Hepatic stellate cell (primary cell): ENCODE data around the gene C5orf58.

Experiments used
- DNase-seq: peaks from one replicate; pipeline ENCODE4 v3.0.0; 2011; ENCODE audit warnings: low spot score

C5orf58 gene

GRCh38 chr5:170232786-170233185 lies at the start of gene C5orf58:
C5orf58 (plus strand) TSS chr5:170232985; CDS start chr5:170234977, 1,992 bp downstream.
- peak; percentile 68 for DNase-seq

DNA sequence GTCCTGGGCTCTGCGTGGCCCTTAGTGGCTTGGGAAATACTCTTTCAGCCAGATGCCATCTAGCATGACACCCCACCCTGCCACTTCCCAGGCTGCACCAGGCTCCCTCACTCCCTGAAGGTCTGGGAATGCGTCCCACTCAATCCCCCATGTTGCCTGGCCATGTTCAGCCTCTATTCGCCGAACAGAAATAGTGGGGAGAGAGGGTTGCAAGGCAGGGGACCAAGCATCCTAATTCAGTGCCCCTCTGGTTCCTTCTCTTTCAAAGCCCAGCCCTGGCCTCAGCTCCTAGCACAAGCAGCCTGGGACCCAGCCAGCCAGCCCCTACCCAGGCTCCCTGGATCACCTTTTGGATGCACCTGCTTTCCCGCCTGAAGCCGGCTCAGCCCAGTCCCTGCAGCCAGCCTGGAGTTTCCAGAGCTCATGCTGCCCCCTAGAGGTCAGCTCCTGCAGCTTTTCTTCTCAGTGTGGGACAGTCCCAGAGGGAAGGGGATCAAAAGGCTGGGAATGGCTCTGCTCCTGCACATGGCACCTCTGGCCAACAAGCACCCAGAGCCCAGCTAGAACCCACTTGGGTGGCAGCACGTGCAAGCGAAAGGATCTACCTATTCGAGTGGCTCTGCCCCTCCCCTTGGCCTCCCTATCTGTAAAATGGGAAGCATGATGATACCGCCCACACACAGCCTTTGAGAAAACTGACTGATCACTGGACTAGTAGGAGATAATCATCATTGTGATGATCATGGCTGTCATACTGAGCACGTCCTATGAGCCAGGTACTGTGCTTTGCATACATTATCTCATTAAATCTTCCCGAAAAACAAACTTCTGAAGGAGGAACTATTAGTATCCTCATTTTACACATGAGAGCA lies 48.7 kb upstream of the C5orf58 start:
- peak; percentile 51 for DNase-seq

- DNase-seq = no peak
Observed at GRCh38 chr5:170184737-170185136, 48.0 kb upstream of the C5orf58 start.

GRCh38 chr5:170186156-170186555 lies 46.6 kb upstream of the C5orf58 start:
- no peak for DNase-seq

DNA sequence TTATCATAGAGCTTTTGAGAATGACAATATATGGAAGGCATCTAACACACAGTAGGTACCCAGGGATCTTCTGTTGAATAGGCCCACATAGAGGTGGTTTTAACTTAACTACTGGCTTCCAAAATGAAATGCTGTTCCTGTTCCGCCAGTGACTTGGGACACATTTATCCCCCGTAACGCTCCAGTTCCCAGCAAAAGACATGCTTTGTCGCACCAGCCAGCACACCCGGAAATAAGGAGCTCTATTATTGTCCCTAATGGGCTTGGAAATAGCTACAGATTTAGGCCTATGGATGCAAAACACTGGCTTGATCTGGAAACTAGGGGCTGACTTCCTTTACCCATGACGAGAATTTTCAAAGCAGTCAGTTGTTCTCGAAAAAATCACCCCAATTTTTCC lies 45.9 kb upstream of the C5orf58 start:
- DNase-seq = no peak

- no peak for DNase-seq
Observed at GRCh38 chr5:170190436-170191134, 42.2 kb upstream of the C5orf58 start.

DNA sequence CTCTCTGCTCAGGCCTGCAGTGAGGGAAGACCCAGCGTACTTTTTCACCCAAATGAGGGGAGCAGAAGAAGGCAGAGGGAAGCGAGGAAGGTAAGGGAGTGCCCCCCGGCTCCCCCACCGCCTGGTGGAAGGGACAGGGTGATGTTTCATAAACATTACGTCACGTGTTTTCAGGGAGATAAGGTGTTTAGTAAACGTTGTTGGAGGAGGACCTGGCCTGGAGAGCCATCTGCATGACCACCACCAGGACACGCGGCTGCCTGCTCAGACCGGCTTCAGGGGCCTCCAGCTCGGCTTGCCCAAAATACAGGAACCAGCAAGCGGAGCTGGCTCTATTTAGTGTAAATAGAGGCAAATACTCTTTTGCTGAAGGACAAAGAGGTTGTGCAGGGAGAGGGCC lies 40.0 kb upstream of the C5orf58 start:
- DNase-seq = no peak

DNA sequence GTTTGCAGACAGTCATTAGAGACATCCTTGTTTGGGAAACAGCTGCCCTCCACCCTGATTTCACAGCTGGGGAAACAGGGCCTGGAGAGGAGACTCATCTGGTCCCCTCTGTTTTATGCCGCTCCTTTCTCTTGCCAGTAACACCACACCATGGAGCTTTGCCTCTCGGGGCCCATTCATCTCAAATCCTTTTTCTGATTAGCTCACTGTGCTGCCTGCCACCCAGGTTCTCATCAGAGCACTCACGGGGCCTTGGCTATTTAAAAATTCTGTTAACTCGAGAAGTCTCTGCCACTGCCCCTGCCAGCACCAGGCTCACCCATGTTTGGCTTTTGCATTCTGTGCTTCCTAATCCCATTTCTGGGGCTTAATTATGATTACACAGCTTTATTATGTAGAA lies 36.8 kb upstream of the C5orf58 start:
- DNase-seq = no peak

DNA sequence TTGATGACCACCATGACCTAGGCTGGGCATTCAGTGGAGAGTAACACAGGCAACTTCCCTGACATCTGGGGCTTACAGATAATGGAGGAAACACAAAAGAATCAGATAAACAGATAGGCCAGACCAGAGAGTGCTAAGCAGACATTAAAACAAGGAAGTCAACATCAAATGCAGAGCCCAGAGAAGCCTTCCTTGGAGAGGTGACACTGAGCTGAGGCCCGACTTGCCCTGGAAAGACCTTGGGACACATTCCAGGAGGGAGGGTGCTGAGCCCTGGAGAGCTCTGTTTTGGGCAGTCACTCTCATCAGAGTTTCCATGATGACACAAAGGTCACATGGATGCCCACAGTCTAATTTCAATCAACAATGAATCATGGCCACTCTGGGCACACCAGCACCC lies 31.9 kb upstream of the C5orf58 start:
- no peak for DNase-seq

- DNase-seq = no peak
Observed at GRCh38 chr5:170201311-170201710, 31.5 kb upstream of the C5orf58 start.

- no peak for DNase-seq
Observed at GRCh38 chr5:170202117-170202516, 30.7 kb upstream of the C5orf58 start.

DNA sequence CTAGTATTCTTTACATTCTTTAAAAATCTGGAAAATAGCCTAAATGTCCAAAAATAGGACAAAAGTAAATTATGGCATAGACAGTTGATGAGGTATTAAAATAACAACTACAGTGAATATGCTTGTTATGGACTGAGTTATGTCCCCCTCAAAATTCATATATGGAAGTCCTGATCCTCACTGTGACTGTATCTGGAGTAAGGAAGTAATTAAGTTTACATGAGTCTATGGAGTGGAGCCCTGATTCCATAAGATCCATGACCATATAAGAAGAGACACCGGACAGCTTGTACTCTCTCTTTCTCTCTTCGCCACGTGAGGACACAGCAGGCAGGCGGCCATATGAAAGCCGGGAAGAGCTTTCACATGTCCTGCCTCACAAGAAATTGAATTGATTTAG lies 28.6 kb upstream of the C5orf58 start:
- no peak for DNase-seq

GRCh38 chr5:170206216-170206615 lies 26.6 kb upstream of the C5orf58 start:
- no peak for DNase-seq

DNA sequence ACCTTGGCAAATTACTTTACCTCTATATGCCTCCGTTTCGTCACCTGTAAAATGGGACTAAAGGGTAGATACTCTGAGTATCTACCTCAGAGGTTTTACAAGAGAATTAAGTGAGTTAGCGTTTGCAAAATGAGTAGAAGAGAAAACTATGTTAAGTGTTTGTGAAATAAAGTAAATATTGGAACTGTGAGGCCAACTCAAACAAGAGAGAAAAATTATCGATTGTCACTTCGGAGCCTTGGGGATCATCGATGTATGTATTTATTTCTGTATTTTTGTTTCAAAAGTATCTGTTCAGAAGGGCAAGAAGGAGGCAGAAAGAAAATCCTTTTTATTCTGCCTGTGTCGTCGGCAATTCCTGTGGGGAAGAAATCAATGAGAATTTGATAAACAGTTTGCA lies 25.8 kb upstream of the C5orf58 start:
- no peak for DNase-seq

DNA sequence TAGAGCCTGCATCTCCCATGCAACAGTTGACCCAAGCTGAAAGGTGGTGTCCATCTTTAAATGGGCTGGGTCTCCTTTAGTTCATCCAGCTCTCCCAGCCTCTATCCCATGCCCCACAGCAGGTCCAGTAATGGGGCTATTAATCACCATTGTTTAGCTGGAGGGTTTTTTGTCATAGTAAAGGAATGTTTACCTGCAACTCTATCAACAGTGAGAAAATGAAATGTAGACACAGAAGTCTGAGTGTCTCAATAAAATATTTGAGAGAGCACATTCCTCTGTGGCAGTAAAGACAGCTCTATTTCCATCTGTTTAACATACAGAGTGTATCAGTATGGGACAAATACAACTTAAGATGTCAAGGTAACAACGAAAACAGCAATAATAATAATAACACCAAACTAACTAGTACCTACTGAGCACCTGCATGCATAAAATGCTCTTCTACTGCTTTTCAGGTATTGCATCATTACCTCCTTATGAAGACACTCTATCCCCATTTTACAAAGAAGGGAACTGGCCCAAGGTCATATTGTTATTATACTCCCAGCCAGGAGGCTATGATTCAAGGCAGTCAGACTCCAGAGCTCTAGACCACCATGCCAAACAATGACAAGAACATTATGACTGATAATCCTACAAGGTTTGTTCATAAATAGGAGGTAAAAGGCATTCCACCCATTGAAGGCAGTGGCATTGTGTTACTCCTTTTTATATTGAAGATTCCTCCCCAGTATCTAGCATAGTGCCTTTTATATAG lies 21.0 kb upstream of the C5orf58 start:
- no peak for DNase-seq

- DNase-seq = peak; percentile 28
Observed at GRCh38 chr5:170216257-170216864, 16.4 kb upstream of the C5orf58 start.

DNA sequence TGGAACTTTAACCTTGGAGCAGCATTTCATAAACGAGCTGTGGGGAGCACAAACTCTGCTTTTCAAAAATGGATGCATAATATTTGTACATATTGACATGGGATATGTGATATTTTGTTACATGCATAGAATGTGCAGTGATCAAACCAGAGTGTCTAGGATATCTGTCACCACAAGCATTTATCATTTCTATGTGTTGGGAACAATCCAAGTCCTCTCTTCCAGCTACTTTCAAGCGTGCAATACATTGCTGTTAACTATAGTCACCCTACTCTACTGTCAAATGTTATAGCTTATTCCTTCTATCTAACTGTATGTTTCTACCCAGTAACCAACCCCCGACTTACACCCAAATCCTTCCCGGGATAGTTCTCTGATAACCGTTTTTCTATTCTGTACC lies 15.0 kb upstream of the C5orf58 start:
- DNase-seq = no peak

- no peak for DNase-seq
Observed at GRCh38 chr5:170218726-170219125, 14.1 kb upstream of the C5orf58 start.

DNA sequence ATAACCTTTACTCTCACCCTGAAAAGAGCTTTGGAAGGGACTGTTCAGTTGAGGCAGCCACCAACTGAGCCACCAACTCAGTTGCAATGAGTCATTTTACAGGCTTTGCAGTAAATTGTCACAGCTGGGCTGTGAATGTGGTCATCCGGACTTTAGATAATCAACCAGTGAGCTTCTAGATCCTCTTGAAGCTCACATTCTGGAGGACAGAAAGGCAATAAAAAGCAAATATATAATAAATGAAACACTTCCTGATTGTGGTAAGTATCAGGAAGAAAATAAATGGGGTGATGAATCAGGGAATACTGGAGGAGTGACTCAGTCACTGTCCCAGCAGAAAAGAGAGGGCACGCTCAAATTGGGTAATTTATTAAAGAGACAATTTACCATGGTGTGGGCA lies 13.2 kb upstream of the C5orf58 start:
- peak; percentile 29 for DNase-seq

DNA sequence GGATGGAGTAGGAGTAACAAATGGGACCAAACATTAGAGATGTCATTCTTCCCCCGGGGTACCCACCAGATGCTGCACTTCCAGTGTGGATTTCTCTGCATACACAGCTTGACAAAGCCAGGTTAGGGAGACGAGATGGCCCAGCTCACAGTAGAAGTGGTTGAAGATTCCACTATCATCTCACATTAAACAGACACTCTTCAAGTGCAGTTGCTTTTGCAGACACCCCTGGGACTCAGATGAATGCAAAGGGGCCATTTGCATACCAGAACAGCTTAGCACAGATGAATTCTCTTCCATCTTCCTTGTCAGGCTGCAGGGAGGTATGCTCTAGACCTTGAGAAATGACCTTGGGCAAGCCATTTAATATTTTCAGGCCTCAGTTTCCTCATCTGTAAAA lies 12.6 kb upstream of the C5orf58 start:
- no peak for DNase-seq

DNA sequence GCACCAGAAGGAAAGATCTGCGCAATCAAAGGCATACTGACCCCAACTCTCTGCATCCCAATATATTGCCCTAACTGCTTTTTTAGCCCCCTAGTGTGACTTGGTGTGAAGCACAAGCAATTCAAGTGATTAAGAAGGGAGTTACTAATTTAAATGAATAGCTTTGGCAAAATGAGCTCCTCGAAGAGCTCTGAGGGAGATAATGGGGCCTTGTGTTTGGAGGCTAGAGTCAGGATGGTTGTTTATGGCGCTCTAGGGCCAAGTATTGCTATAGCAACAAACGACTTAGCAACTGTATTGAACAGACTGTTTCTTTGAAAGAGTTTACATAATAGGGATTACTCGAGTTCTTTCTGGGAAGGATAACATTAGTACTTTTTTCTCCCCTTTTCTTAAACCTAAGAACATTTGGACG lies 11.5 kb upstream of the C5orf58 start:
- DNase-seq = no peak

DNA sequence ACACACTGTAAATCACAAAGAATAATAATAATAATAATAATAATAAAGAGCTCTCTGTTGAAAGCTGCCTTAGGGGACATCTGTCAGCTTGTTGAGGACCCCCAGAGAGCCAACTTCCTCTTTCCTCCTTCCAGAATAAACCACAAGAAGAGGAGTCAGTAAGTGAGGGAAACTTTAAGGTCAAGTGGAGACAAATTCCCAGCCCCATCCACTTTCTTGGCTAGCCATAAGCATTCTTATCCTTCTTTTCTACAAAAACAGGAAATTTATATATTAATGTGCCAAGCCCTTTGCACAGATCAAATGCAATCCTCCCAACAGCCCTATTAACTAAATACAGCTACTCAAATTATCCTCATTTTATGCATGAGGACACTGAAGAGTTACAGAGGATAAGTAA lies 9.4 kb upstream of the C5orf58 start:
- no peak for DNase-seq
